ENCODE data around the gene APCS.

DNA sequence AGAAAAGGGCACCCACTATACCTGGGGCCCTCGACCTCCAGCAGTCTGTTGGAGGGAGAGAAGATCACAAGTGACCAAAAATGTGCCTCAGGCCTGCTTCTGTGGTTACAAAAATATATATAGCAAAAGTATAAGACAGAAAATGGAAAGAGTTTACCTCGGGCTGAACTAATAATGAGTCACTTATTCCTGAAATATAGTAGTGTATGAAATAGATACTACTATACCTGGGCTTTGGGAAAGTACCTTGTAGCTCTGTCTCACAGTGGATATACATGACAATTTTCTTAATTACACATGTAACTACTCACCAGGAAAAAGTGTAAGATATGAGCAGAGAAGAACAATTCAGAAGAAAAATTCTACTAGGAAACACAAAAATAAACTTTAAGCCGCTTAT lies 7.3 kb upstream of the APCS start:
- TF ChIP-seq MAX (IDR thresholded peaks at IDR 0.05; ENCODE audit: insufficient read depth, insufficient read length) (no peak), POLR2A (IDR thresholded peaks at IDR 0.05; ENCODE audit: low read depth, low read length) (no peak), POLR2AphosphoS5 (IDR thresholded peaks at IDR 0.05; ENCODE audit: insufficient read depth, low read depth, low read length) (no peak), JUN (IDR thresholded peaks at IDR 0.05; ENCODE audit: borderline replicate concordance, insufficient read depth, insufficient read length, low read depth) (no peak), EZH2 (IDR thresholded peaks at IDR 0.05; ENCODE audit: borderline replicate concordance, low read depth, low read length, severe bottlenecking) (no peak), MYC (IDR thresholded peaks at IDR 0.05; ENCODE audit: low read depth, low read length) (no peak), FOS (IDR thresholded peaks at IDR 0.05; ENCODE audit: borderline replicate concordance, insufficient read depth, low read length) (no peak), GATA2 (IDR thresholded peaks at IDR 0.05; ENCODE audit: insufficient read depth, insufficient read length, low read depth, low read length) (no peak)
- TF ChIP-seq, protein P1, sequence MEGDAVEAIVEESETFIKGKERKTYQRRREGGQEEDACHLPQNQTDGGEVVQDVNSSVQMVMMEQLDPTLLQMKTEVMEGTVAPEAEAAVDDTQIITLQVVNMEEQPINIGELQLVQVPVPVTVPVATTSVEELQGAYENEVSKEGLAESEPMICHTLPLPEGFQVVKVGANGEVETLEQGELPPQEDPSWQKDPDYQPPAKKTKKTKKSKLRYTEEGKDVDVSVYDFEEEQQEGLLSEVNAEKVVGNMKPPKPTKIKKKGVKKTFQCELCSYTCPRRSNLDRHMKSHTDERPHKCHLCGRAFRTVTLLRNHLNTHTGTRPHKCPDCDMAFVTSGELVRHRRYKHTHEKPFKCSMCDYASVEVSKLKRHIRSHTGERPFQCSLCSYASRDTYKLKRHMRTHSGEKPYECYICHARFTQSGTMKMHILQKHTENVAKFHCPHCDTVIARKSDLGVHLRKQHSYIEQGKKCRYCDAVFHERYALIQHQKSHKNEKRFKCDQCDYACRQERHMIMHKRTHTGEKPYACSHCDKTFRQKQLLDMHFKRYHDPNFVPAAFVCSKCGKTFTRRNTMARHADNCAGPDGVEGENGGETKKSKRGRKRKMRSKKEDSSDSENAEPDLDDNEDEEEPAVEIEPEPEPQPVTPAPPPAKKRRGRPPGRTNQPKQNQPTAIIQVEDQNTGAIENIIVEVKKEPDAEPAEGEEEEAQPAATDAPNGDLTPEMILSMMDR (IDR thresholded peaks at IDR 0.05; ENCODE audit: extremely low read depth in 1 of 2, insufficient read depth in 1 of 2, low read depth in 1 of 2, low read length in 2 of 2), result no peak

Measured in endothelial cell of umbilical vein (primary cell).